Brain microvascular endothelial cell (primary cell): ENCODE data around the gene GCNT1.
"Not testable (repeated sequence)": the region's sequence is repeated elsewhere in the genome, so short reads cannot be mapped to it uniquely, and the experiment has no call there.

Experiments used
- DNase-seq: peaks from one replicate; pipeline ENCODE4 v3.0.0-alpha.2; 2020
- H3K27ac ChIP-seq: fragments of 250-450 bp; sonication (Bioruptor Pico); 2 replicates; pipeline ENCODE4 v1.5.1; 2020; ENCODE audit warnings: mild to moderate bottlenecking, moderate library complexity
- H3K27me3 ChIP-seq: fragments of 250-450 bp; sonication (Bioruptor Pico); replicated peaks from 2 replicates; pipeline ENCODE4 v1.5.1; 2020; ENCODE audit warnings: mild to moderate bottlenecking
- H3K36me3 ChIP-seq: fragments of 250-450 bp; sonication (Bioruptor Pico); replicated peaks from 2 replicates; pipeline ENCODE4 v1.5.1; 2020; ENCODE audit warnings: mild to moderate bottlenecking
- H3K4me3 ChIP-seq: 2 replicates; pipeline ENCODE4 v1.5.1; 2011; ENCODE audit warnings: low read depth, mild to moderate bottlenecking, control low read depth, low read length, moderate library complexity
- in situ Hi-C: cut with HindIII; loops from 2 replicates; pipeline ENCODE4 v1.10.0; 2017; ENCODE audit warnings: low sequenced_read_pairs, low pct_ligation_motif_present
- TF ChIP-seq, protein P1 (sequence below): IDR thresholded peaks from 2 replicates; pipeline ENCODE4 v1.5.1; 2011; ENCODE audit warnings: low read depth, mild to moderate bottlenecking, moderate library complexity, low read length, control low read depth, inconsistent platforms; ENCODE audit errors: missing control alignments

GCNT1 gene

GRCh38 chr9:76466299-76466605 lies 7.3 kb downstream of the GCNT1 start:
- Histone ChIP-seq H3K27ac (no peak overlapping the region), H3K36me3 (no peaks in the 10 kb centered on the region), H3K4me3 (no peak overlapping the region), H3K27me3 (no peaks in the 10 kb centered on the region)
- in situ Hi-C loops, result loop anchor here (25.0 kb wide), 1 partner anchor 196 kb away; no protein-coding TSS in a partner anchor
- TF ChIP-seq, protein P1, sequence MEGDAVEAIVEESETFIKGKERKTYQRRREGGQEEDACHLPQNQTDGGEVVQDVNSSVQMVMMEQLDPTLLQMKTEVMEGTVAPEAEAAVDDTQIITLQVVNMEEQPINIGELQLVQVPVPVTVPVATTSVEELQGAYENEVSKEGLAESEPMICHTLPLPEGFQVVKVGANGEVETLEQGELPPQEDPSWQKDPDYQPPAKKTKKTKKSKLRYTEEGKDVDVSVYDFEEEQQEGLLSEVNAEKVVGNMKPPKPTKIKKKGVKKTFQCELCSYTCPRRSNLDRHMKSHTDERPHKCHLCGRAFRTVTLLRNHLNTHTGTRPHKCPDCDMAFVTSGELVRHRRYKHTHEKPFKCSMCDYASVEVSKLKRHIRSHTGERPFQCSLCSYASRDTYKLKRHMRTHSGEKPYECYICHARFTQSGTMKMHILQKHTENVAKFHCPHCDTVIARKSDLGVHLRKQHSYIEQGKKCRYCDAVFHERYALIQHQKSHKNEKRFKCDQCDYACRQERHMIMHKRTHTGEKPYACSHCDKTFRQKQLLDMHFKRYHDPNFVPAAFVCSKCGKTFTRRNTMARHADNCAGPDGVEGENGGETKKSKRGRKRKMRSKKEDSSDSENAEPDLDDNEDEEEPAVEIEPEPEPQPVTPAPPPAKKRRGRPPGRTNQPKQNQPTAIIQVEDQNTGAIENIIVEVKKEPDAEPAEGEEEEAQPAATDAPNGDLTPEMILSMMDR, result no peak
- no peak for DNase-seq

- H3K36me3 ChIP-seq, result no peaks in the 10 kb centered on the region
- no peak overlapping the region for H3K4me3 ChIP-seq
- in situ Hi-C loops, result loop anchor here (25.0 kb wide), 1 partner anchor 188 kb away; no protein-coding TSS in a partner anchor
- TF ChIP-seq, protein P1, result no peak
- no peak overlapping the region for H3K27ac ChIP-seq
- DNase-seq, result no peak
- no peaks in the 10 kb centered on the region for H3K27me3 ChIP-seq
These were observed 15.4 kb downstream of the GCNT1 start for GRCh38 chr9:76474419-76474818.

DNA sequence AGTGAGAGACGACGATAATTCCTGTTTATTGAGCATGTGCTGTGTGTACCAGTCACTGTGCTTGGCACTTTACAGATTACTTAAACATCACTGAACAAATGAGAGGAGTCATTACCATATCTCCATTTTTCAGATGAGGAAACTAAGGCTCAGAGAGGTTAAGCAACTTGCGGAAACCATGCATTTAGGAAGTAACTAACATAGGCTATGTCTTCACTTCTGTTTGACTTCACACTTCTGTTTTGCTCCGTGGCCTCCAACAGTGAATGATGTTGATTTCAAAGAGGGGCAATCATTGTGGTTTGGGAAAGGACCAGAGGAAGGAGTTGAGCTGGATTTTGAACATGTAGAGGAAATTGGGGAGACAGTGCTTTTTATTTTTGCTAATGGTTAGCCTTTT lies 16.7 kb downstream of the GCNT1 start:
- TF ChIP-seq, protein P1, result no peak
- Histone ChIP-seq H3K36me3 (no peaks in the 10 kb centered on the region), H3K27me3 (no peaks in the 10 kb centered on the region), H3K27ac (no peak overlapping the region), H3K4me3 (no peak overlapping the region)
- DNase-seq, result no peak
- in situ Hi-C loops, result no loop called here

- H3K27me3 ChIP-seq, in situ Hi-C loops, H3K36me3 ChIP-seq, DNase-seq, H3K4me3 ChIP-seq, H3K27ac ChIP-seq: not testable (repeated sequence)
These were observed 18.8 kb downstream of the GCNT1 start for GRCh38 chr9:76477818-76478217.

DNA sequence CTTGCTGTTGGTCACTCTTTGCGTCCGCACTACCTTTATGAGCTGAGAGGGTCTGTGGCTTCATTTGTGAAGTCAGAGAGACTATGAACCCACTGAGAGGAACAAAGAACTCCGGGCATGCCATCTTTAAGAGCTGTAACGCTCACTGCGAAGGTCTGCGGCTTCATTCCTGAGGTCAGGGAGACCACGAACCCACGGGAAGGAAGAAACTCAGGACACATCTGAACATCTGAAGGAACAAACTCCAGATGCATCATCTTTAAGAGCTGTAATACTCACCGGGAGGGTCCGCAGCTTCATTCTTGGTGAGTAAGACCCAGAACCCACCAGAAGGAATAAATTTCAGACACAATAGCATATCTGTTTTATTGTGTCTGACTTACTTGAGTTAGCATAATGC lies 19.2 kb downstream of the GCNT1 start:
- H3K27ac ChIP-seq, result no peak overlapping the region
- in situ Hi-C loops, result no loop called here
- TF ChIP-seq, protein P1, result no peak

GRCh38 chr9:76479337-76479736 lies 20.4 kb downstream of the GCNT1 start:
- DNase-seq, H3K36me3 ChIP-seq, in situ Hi-C loops, H3K27ac ChIP-seq, H3K27me3 ChIP-seq, H3K4me3 ChIP-seq: not testable (repeated sequence)

More for the DNA sequence above, 19.2 kb downstream of the GCNT1 start:
- no peak overlapping the region for H3K4me3 ChIP-seq
- H3K36me3 ChIP-seq, result no peaks in the 10 kb centered on the region
- no peak for DNase-seq
- no peaks in the 10 kb centered on the region for H3K27me3 ChIP-seq

DNA sequence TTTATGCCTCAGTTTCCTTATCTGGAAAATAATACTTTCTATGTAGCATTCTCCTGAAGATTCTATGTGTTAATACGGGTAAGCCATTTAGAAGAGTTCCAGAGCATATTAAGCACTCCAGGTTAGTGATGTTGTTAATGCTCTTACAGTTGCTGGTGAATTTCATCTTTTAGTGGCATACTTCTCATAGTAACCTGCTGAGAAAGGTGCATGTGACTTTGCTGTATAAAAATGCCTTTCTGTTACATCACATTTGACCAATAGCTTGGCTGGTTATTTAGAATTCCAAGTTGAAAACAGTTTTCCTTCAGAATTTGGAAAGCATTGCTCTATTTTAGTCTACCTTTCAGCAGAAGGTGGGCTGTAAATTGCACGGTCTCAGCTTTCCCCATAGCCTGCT lies 27.2 kb downstream of the GCNT1 start:
- no peak for DNase-seq
- Histone ChIP-seq H3K27me3 (no peaks in the 10 kb centered on the region), H3K36me3 (no peaks in the 10 kb centered on the region), H3K27ac (no peak overlapping the region), H3K4me3 (no peak overlapping the region)
- TF ChIP-seq, protein P1, result no peak
- in situ Hi-C loops, result no loop called here
